ENCODE data around the gene LRRK1.
A peak's percentile ranks its signal among the peaks of the same experiment; 100 is the strongest.

Gene LRRK1

GRCh38 chr15:100918690-100919480 is at the start of gene LRRK1:
LRRK1 (plus strand) TSS chr15:100919357; CDS start chr15:100924633, 5,276 bp downstream.
- Histone ChIP-seq H3K36me3 (ENCODE audit: insufficient read depth, low read length) (peaks cover 54% of the 10 kb centered on the region), H4K20me1 (ENCODE audit: insufficient read depth, low read length) (no peaks in the 10 kb centered on the region), H3F3A (ENCODE audit: insufficient read depth, low read length) (0 out of 2 replicates have a peak, but pooled peaks cover 4% of the 10 kb centered on the region), H3K9me3 (ENCODE audit: low read length) (no peaks in the 10 kb centered on the region; the same call in 1 of the 2 replicates), H3K4me3 (ENCODE audit: low read depth, low read length, poor library complexity, severe bottlenecking) (peak within 1 kb of the TSS; percentile 88), H3K4me1 (ENCODE audit: insufficient read depth, low read length, severe bottlenecking) (peaks cover 54% of the 10 kb centered on the region), H2AFZ (ENCODE audit: low read length) (peak within 1 kb of the TSS; percentile 6; the same call in 1 of the 2 replicates), H3K4me2 (ENCODE audit: low read length) (peak within 1 kb of the TSS; percentile 78), H3K27me3 (ENCODE audit: insufficient read depth, low read length) (no peaks in the 10 kb centered on the region), H3K9ac (ENCODE audit: low read length) (peak within 1 kb of the TSS; percentile 92), H3K27ac (ENCODE audit: low read depth, low read length, poor library complexity, severe bottlenecking) (peak within 1 kb of the TSS; percentile 93), H3K79me2 (ENCODE audit: insufficient read depth, low read length) (peaks cover 27% of the 10 kb centered on the region), H3K9me2 (ENCODE audit: low read depth, low read length) (no peaks in the 10 kb centered on the region)
- no peak for TF ChIP-seq CTCF (IDR thresholded peaks at IDR 0.05; ENCODE audit: low read length)
- TF ChIP-seq EZH2 (IDR thresholded peaks at IDR 0.05; ENCODE audit: borderline replicate concordance, low read length) = no peak

GRCh38 chr15:100873029-100873677 is 46.0 kb upstream of the LRRK1 start:
- no peaks in the 10 kb centered on the region; the same call in 1 of the 2 replicates for H3K36me3 ChIP-seq (ENCODE audit: insufficient read depth, low read length)
- no peak overlapping the region for H3K4me3 ChIP-seq (ENCODE audit: low read depth, low read length, poor library complexity, severe bottlenecking)
- H2AFZ ChIP-seq (ENCODE audit: low read length) = no peak overlapping the region
- no peaks in the 10 kb centered on the region for H3F3A ChIP-seq (ENCODE audit: insufficient read depth, low read length)
- no peak overlapping the region for H3K9ac ChIP-seq (ENCODE audit: low read length)
- H3K27ac ChIP-seq (ENCODE audit: low read depth, low read length, poor library complexity, severe bottlenecking) = no peak overlapping the region
- TF ChIP-seq CTCF (IDR thresholded peaks at IDR 0.05; ENCODE audit: low read length) (peak; percentile 82), EZH2 (IDR thresholded peaks at IDR 0.05; ENCODE audit: borderline replicate concordance, low read length) (no peak)
- no peak overlapping the region for H3K4me2 ChIP-seq (ENCODE audit: low read length)
- no peaks in the 10 kb centered on the region for H3K9me2 ChIP-seq (ENCODE audit: low read depth, low read length)
- no peaks in the 10 kb centered on the region for H3K79me2 ChIP-seq (ENCODE audit: insufficient read depth, low read length)
- no peaks in the 10 kb centered on the region for H3K4me1 ChIP-seq (ENCODE audit: insufficient read depth, low read length, severe bottlenecking)
- peaks cover 10% of the 10 kb centered on the region; the same call in 1 of the 2 replicates for H3K27me3 ChIP-seq (ENCODE audit: insufficient read depth, low read length)
- H4K20me1 ChIP-seq (ENCODE audit: insufficient read depth, low read length) = no peaks in the 10 kb centered on the region
- H3K9me3 ChIP-seq (ENCODE audit: low read length) = peaks cover 6% of the 10 kb centered on the region; the same call in 1 of the 2 replicates

GRCh38 chr15:100875495-100875894 is 43.7 kb upstream of the LRRK1 start:
- H3K36me3 ChIP-seq (ENCODE audit: insufficient read depth, low read length) = no peaks in the 10 kb centered on the region
- H3K27ac ChIP-seq (ENCODE audit: low read depth, low read length, poor library complexity, severe bottlenecking) = no peak overlapping the region
- H3F3A ChIP-seq (ENCODE audit: insufficient read depth, low read length) = no peaks in the 10 kb centered on the region
- no peaks in the 10 kb centered on the region for H3K27me3 ChIP-seq (ENCODE audit: insufficient read depth, low read length)
- no peak for TF ChIP-seq EZH2 (IDR thresholded peaks at IDR 0.05; ENCODE audit: borderline replicate concordance, low read length)
- TF ChIP-seq CTCF (IDR thresholded peaks at IDR 0.05; ENCODE audit: low read length) = no peak
- no peaks in the 10 kb centered on the region for H4K20me1 ChIP-seq (ENCODE audit: insufficient read depth, low read length)
- no peaks in the 10 kb centered on the region for H3K4me1 ChIP-seq (ENCODE audit: insufficient read depth, low read length, severe bottlenecking)
- no peak overlapping the region for H3K4me2 ChIP-seq (ENCODE audit: low read length)
- no peaks in the 10 kb centered on the region for H3K9me2 ChIP-seq (ENCODE audit: low read depth, low read length)
- H3K4me3 ChIP-seq (ENCODE audit: low read depth, low read length, poor library complexity, severe bottlenecking) = no peak overlapping the region
- no peak overlapping the region for H3K9ac ChIP-seq (ENCODE audit: low read length)
- no peak overlapping the region for H2AFZ ChIP-seq (ENCODE audit: low read length)
- no peaks in the 10 kb centered on the region for H3K9me3 ChIP-seq (ENCODE audit: low read length)
- H3K79me2 ChIP-seq (ENCODE audit: insufficient read depth, low read length) = no peaks in the 10 kb centered on the region
